HL-60 (cell line): ENCODE results near the gene AADAT.

ENCODE experiments used
- DNase-seq, 2 experiments: peaks; one replicate each; pipeline ENCODE4 v3.0.0-alpha.2; 2010 to 2020; ENCODE audit warnings: low read depth in 1 of 2, low spot score in 1 of 2
- H3K27ac ChIP-seq: fragments of 250-450 bp; sonication (Bioruptor Pico); replicated peaks from 2 replicates; pipeline ENCODE4 v1.5.1; 2020; ENCODE audit warnings: mild to moderate bottlenecking, moderate library complexity
- H3K27me3 ChIP-seq: fragments of 250-450 bp; sonication (Bioruptor Pico); 2 replicates; pipeline ENCODE4 v1.5.1; 2021; ENCODE audit warnings: mild to moderate bottlenecking, moderate library complexity; ENCODE audit not compliant: insufficient read depth, poor library complexity, severe bottlenecking
- H3K4me3 ChIP-seq: replicated peaks from 2 replicates; pipeline ENCODE4 v1.5.1; 2011; ENCODE audit warnings: mild to moderate bottlenecking, control low read depth, low read length; ENCODE audit not compliant: insufficient read depth
- GABPA ChIP-seq: IDR thresholded peaks from 2 replicates; pipeline ENCODE4 v1.6.1; 2012; ENCODE audit warnings: low read depth
- POLR2AphosphoS5 ChIP-seq: IDR thresholded peaks from 2 replicates; pipeline ENCODE4 v1.6.1; 2012; ENCODE audit warnings: low read depth
- REST ChIP-seq: IDR thresholded peaks from 2 replicates; pipeline ENCODE4 v1.6.1; 2012; ENCODE audit warnings: low read depth; ENCODE audit not compliant: insufficient replicate concordance
- SPI1 ChIP-seq: IDR thresholded peaks from 2 replicates; pipeline ENCODE4 v1.6.1; 2012; ENCODE audit warnings: low read depth, mild to moderate bottlenecking, borderline replicate concordance
- TF ChIP-seq, protein P1 (sequence below): IDR thresholded peaks from one replicate; pipeline ENCODE4 v1.5.1; 2011; ENCODE audit warnings: low read length, control low read depth, inconsistent platforms; ENCODE audit not compliant: insufficient read depth

AADAT gene

GRCh38 chr4:170011921-170012628 is 77.7 kb downstream of the AADAT start:
- H3K4me3 ChIP-seq, result no peak overlapping the region
- DNase-seq, result peak in 1 of 2 experiments; percentile 64
- H3K27me3 ChIP-seq, result no peaks in the 10 kb centered on the region
- TF ChIP-seq GABPA, result no peak
- TF ChIP-seq, protein P1, sequence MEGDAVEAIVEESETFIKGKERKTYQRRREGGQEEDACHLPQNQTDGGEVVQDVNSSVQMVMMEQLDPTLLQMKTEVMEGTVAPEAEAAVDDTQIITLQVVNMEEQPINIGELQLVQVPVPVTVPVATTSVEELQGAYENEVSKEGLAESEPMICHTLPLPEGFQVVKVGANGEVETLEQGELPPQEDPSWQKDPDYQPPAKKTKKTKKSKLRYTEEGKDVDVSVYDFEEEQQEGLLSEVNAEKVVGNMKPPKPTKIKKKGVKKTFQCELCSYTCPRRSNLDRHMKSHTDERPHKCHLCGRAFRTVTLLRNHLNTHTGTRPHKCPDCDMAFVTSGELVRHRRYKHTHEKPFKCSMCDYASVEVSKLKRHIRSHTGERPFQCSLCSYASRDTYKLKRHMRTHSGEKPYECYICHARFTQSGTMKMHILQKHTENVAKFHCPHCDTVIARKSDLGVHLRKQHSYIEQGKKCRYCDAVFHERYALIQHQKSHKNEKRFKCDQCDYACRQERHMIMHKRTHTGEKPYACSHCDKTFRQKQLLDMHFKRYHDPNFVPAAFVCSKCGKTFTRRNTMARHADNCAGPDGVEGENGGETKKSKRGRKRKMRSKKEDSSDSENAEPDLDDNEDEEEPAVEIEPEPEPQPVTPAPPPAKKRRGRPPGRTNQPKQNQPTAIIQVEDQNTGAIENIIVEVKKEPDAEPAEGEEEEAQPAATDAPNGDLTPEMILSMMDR, result no peak
- no peak for TF ChIP-seq REST
- TF ChIP-seq SPI1, result peak; percentile 87
- TF ChIP-seq POLR2AphosphoS5, result no peak
- no peak overlapping the region for H3K27ac ChIP-seq
